Peyer's patch (tissue), 4 donors: ENCODE measurements around the gene PDE1C.

Experiments
- POLR2A ChIP-seq, 2 donors: fragments of 450-650 bp; IDR thresholded peaks; one replicate each; pipeline ENCODE4 v1.5.1; 2017; ENCODE audit warnings: antibody characterized with exemption in 2 of 2, mild to moderate bottlenecking in 2 of 2, moderate library complexity in 2 of 2
- TF ChIP-seq, protein P1 (sequence below), 6 experiments: fragments of 450-650 bp in 4 of 6; fragments of 200-600 bp in 2 of 6; sonication (generic) in 1 of 6; IDR thresholded peaks; one replicate each; pipeline ENCODE4 v1.5.1; 2017 to 2019; ENCODE audit warnings: antibody characterized with exemption in 6 of 6, mild to moderate bottlenecking in 3 of 6, moderate library complexity in 1 of 6

DNA sequence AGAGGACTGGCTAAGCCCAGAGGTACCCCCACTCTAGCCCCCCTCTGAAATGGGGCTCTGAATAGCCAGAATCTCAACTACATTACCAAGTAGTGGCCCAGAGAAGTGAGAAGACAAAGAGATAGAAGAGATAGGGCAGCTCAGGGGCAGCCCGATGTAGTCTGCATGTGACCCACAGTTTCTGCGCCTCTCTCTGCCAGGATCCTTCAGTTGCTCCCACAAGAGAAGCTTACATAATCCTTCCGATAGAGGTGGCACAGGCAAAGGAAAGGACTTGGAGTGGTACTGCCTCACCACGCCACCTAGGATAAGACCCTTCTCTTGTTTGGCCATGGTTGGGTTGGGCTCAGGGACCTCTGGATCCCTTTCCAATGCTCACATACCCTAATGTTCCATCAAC, 5.4 kb upstream of the PDE1C start:
- TF ChIP-seq, protein P1, sequence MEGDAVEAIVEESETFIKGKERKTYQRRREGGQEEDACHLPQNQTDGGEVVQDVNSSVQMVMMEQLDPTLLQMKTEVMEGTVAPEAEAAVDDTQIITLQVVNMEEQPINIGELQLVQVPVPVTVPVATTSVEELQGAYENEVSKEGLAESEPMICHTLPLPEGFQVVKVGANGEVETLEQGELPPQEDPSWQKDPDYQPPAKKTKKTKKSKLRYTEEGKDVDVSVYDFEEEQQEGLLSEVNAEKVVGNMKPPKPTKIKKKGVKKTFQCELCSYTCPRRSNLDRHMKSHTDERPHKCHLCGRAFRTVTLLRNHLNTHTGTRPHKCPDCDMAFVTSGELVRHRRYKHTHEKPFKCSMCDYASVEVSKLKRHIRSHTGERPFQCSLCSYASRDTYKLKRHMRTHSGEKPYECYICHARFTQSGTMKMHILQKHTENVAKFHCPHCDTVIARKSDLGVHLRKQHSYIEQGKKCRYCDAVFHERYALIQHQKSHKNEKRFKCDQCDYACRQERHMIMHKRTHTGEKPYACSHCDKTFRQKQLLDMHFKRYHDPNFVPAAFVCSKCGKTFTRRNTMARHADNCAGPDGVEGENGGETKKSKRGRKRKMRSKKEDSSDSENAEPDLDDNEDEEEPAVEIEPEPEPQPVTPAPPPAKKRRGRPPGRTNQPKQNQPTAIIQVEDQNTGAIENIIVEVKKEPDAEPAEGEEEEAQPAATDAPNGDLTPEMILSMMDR (IDR thresholded peaks at IDR 0.05) = no peak
- no peak for TF ChIP-seq POLR2A (IDR thresholded peaks at IDR 0.05)
